H54 (cell line): Measurements from ENCODE around the gene GPR157.
"Not testable (repeated sequence)": the region's sequence is repeated elsewhere in the genome, so short reads cannot be mapped to it uniquely, and the experiment has no call there.

ENCODE experiments used
- DNase-seq: peaks from one replicate; pipeline ENCODE4 v3.0.0; 2011; ENCODE audit warnings: low spot score, mixed read lengths; ENCODE audit not compliant: insufficient read length
- FAIRE-seq: peaks from 3 replicates; lab custom pipeline; 2011; peaks lifted over from hg19 to GRCh38; lab: Jason Lieb, UNC
- POLR2A ChIP-seq: IDR thresholded peaks from 2 replicates; pipeline ENCODE4 v1.6.1; 2011; ENCODE audit warnings: low read depth, mild to moderate bottlenecking, low read length

Gene GPR157

GRCh38 chr1:9153152-9153551 lies 24.2 kb upstream of the GPR157 start:
- TF ChIP-seq POLR2A: no peak
- FAIRE-seq (no peak), DNase-seq (no peak)

GRCh38 chr1:9152535-9152934 lies 23.6 kb upstream of the GPR157 start:
- FAIRE-seq (no peak), DNase-seq (no peak)
- no peak for TF ChIP-seq POLR2A

GRCh38 chr1:9151328-9151860 lies 22.5 kb upstream of the GPR157 start:
- no peak for FAIRE-seq
- no peak for DNase-seq
- TF ChIP-seq POLR2A: no peak

- no peak for TF ChIP-seq POLR2A
- FAIRE-seq: no peak
- DNase-seq: no peak
These were observed 21.9 kb upstream of the GPR157 start for GRCh38 chr1:9150582-9151327.

GRCh38 chr1:9149837-9150581 lies 21.1 kb upstream of the GPR157 start:
- no peak for TF ChIP-seq POLR2A
- DNase-seq (no peak), FAIRE-seq (no peak)

- FAIRE-seq (no peak), DNase-seq (no peak)
- no peak for TF ChIP-seq POLR2A
These were observed 20.2 kb upstream of the GPR157 start for GRCh38 chr1:9149151-9149550.

- TF ChIP-seq POLR2A: no peak
- FAIRE-seq: no peak
- DNase-seq: no peak
These were observed 17.3 kb upstream of the GPR157 start for GRCh38 chr1:9146156-9146555.

GRCh38 chr1:9145714-9146113 lies 16.8 kb upstream of the GPR157 start:
- TF ChIP-seq POLR2A: no peak
- FAIRE-seq (no peak), DNase-seq (no peak)

- FAIRE-seq (peak; percentile 71), DNase-seq (peak; percentile 66)
- no peak for TF ChIP-seq POLR2A
These were observed 16.2 kb upstream of the GPR157 start for GRCh38 chr1:9145021-9145668.

- not testable (repeated sequence) for FAIRE-seq, DNase-seq
These were observed 15.6 kb upstream of the GPR157 start for GRCh38 chr1:9144494-9144893.

- no peak for TF ChIP-seq POLR2A
- no peak for FAIRE-seq
- DNase-seq: no peak
These were observed 14.3 kb upstream of the GPR157 start for GRCh38 chr1:9143250-9143649.

- TF ChIP-seq POLR2A: no peak
- FAIRE-seq (no peak), DNase-seq (no peak)
These were observed 11.0 kb upstream of the GPR157 start for GRCh38 chr1:9139930-9140329.

GRCh38 chr1:9136932-9137331 lies 8.0 kb upstream of the GPR157 start:
- no peak for DNase-seq
- TF ChIP-seq POLR2A: no peak
- FAIRE-seq: no peak
